ENCODE results near the gene PTGFRN.
A peak's percentile ranks its signal among the peaks of the same experiment; 100 is the strongest.

The PTGFRN gene

GRCh38 chr1:116907351-116907750, 2.4 kb upstream of the PTGFRN start:
- Histone ChIP-seq H3K27ac (replicated peaks) (no peak overlapping the region), H3K4me3 (replicated peaks; ENCODE audit: insufficient read depth, low read length) (no peak overlapping the region), H3K27me3 (ENCODE audit: insufficient read depth, poor library complexity, severe bottlenecking) (no peaks in the 10 kb centered on the region)
- DNase-seq (ENCODE audit: low read depth in 1 of 2, low spot score in 1 of 2): no peak
- TF ChIP-seq GABPA (IDR thresholded peaks at IDR 0.05; ENCODE audit: low read depth) (no peak), SPI1 (IDR thresholded peaks at IDR 0.05; ENCODE audit: borderline replicate concordance, low read depth) (no peak)

GRCh38 chr1:116908266-116908665, 1.4 kb upstream of the PTGFRN start:
- no peak for TF ChIP-seq REST (IDR thresholded peaks at IDR 0.05; ENCODE audit: insufficient replicate concordance, low read depth)
- no peak for TF ChIP-seq POLR2AphosphoS5 (IDR thresholded peaks at IDR 0.05; ENCODE audit: low read depth)
- TF ChIP-seq GABPA (IDR thresholded peaks at IDR 0.05; ENCODE audit: low read depth): no peak
- TF ChIP-seq SPI1 (IDR thresholded peaks at IDR 0.05; ENCODE audit: borderline replicate concordance, low read depth): no peak
- no peak overlapping the region for H3K27ac ChIP-seq (replicated peaks)
- DNase-seq (ENCODE audit: low read depth in 1 of 2, low spot score in 1 of 2): no peak
- no peaks in the 10 kb centered on the region for H3K27me3 ChIP-seq (ENCODE audit: insufficient read depth, poor library complexity, severe bottlenecking)
- H3K4me3 ChIP-seq (replicated peaks; ENCODE audit: insufficient read depth, low read length): no peak overlapping the region

DNA sequence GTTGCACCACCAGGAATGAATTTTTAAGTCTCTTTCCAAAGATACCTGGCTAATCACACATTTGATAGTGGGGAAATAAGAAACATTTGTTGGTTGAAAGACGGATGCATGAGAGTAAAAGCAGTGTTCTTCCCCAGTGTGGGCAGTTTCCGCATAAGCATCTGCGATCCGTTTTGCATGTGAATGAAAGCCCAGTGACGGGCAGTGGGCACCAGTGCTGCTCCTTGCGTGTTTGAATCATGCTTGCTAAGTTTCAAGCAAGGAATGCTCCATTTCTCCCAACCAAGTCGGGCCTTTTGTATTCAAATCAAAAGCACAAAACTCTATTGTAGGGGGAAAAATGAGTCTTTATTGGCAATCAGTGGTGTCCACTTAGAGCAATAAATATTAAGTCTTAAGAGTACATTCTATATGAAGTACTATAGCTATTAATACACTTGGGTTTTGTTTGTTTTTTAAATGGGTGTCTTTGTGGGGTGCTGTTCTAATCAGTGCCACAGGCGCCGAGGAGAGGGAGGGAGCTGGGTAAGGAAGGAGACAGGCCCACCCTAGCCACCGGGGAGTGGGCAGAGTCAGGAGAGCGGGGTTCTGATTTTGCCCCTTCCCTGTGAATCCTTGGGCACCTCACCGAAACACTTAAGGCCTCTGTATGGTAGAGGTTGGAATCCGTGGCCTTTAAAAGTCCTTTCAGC, 750 bp upstream of the PTGFRN start:
- TF ChIP-seq SPI1 (IDR thresholded peaks at IDR 0.05; ENCODE audit: borderline replicate concordance, low read depth) (no peak), CTCF (IDR thresholded peaks at IDR 0.05; ENCODE audit: insufficient read depth, low read length) (no peak), POLR2AphosphoS5 (IDR thresholded peaks at IDR 0.05; ENCODE audit: low read depth) (no peak), REST (IDR thresholded peaks at IDR 0.05; ENCODE audit: insufficient replicate concordance, low read depth) (no peak), GABPA (IDR thresholded peaks at IDR 0.05; ENCODE audit: low read depth) (no peak)
- no peak for DNase-seq (ENCODE audit: low read depth in 1 of 2, low spot score in 1 of 2)
- H3K27ac ChIP-seq (replicated peaks): no peak overlapping the region
- no peak overlapping the region for H3K4me3 ChIP-seq (replicated peaks; ENCODE audit: insufficient read depth, low read length)
- no peaks in the 10 kb centered on the region for H3K27me3 ChIP-seq (ENCODE audit: insufficient read depth, poor library complexity, severe bottlenecking)

- H3K27ac ChIP-seq (replicated peaks): no peak overlapping the region
- DNase-seq (ENCODE audit: low read depth in 1 of 2, low spot score in 1 of 2): peak in 1 of 2 experiments; percentile 17
Measured at GRCh38 chr1:116910379-116911187, 867 bp downstream of the PTGFRN start.

More at GRCh38 chr1:116910379-116911187, 867 bp downstream of the PTGFRN start:
- no peaks in the 10 kb centered on the region for H3K27me3 ChIP-seq (ENCODE audit: insufficient read depth, poor library complexity, severe bottlenecking)
- H3K4me3 ChIP-seq (replicated peaks; ENCODE audit: insufficient read depth, low read length): peak overlapping the region; percentile 67
- no peak for TF ChIP-seq SPI1 (IDR thresholded peaks at IDR 0.05; ENCODE audit: borderline replicate concordance, low read depth)
- TF ChIP-seq GABPA (IDR thresholded peaks at IDR 0.05; ENCODE audit: low read depth): 0 out of 2 replicates have a peak, but pooled peaks have one; percentile 28
- no peak for TF ChIP-seq CTCF (IDR thresholded peaks at IDR 0.05; ENCODE audit: insufficient read depth, low read length)
